Upper lobe of left lung (tissue), 4 donors: Measurements from ENCODE around the gene MYT1.

Experiments used
- CTCF ChIP-seq, 6 experiments: fragments of 450-650 bp in 4 of 6; fragments of 200-600 bp in 2 of 6; sonication (generic) in 2 of 6; IDR thresholded peaks; one replicate each; pipeline ENCODE4 v1.5.1; 2016 to 2019; ENCODE audit warnings: antibody characterized with exemption in 6 of 6
- EP300 ChIP-seq, 4 donors: sonication (generic); formaldehyde crosslinking; IDR thresholded peaks; one replicate each; pipeline ENCODE4 v1.5.1; 2017; ENCODE audit warnings: antibody characterized with exemption in 4 of 4, control low read depth in 2 of 4
- POLR2A ChIP-seq, 4 donors: fragments of 450-650 bp; IDR thresholded peaks; one replicate each; pipeline ENCODE4 v1.5.1; 2016 to 2017; ENCODE audit warnings: antibody characterized with exemption in 4 of 4, mild to moderate bottlenecking in 2 of 4
- POLR2AphosphoS5 ChIP-seq, 2 donors: sonication (generic); formaldehyde crosslinking; IDR thresholded peaks; one replicate each; pipeline ENCODE4 v1.5.1; 2017; ENCODE audit warnings: antibody characterized with exemption in 2 of 2

GRCh38 chr20:64156136-64156885, 7.9 kb upstream of the MYT1 start:
- no peak for TF ChIP-seq CTCF (IDR thresholded peaks at IDR 0.05)
- no peak for TF ChIP-seq EP300 (IDR thresholded peaks at IDR 0.05)
- TF ChIP-seq POLR2A (IDR thresholded peaks at IDR 0.05), result no peak
- no peak for TF ChIP-seq POLR2AphosphoS5 (IDR thresholded peaks at IDR 0.05)
